Thoracic aorta (tissue), 2 donors: ENCODE results near the gene MYO5A. TPM values are rescaled to one million over a fixed set of nuclear protein-coding genes. Genes with fewer than 3 reads are reported as not detected.

Experiments
- ATAC-seq: fragments of 150-250 bp; one replicate; pipeline ENCODE4 v1.8.0; 2017; ENCODE audit warnings: low read depth; ENCODE audit not compliant: insufficient number of reproducible peaks, low FRiP score
- DNase-seq: peaks from one replicate; pipeline ENCODE4 v3.0.0-alpha.2; 2020; ENCODE audit warnings: low spot score
- H3K27ac ChIP-seq, 2 donors: fragments of 200-600 bp; sonication (generic); 1 replicate in 1 of 2; 2 replicates in 1 of 2; pipeline ENCODE4 v1.5.1; 2016; ENCODE audit warnings: mild to moderate bottlenecking in 2 of 2, moderate library complexity in 2 of 2
- H3K27me3 ChIP-seq: fragments of 200-600 bp; sonication (generic); replicated peaks from 2 replicates; pipeline ENCODE4 v1.6.0; 2016; ENCODE audit warnings: mild to moderate bottlenecking; ENCODE audit not compliant: insufficient read depth
- H3K36me3 ChIP-seq: fragments of 200-600 bp; sonication (generic); one replicate; pipeline ENCODE4 v1.5.1; 2016
- H3K4me1 ChIP-seq, 2 donors: fragments of 200-600 bp; sonication (generic); 1 replicate in 1 of 2; 2 replicates in 1 of 2; pipeline versions ENCODE4 v1.5.1 to v1.6.0; 2016; ENCODE audit warnings: low read depth in 2 of 2, mild to moderate bottlenecking in 1 of 2; ENCODE audit not compliant: control insufficient read depth in 1 of 2
- H3K4me3 ChIP-seq: fragments of 200-600 bp; sonication (generic); 2 replicates; pipeline ENCODE4 v1.5.1; 2016; ENCODE audit warnings: mild to moderate bottlenecking
- H3K9me3 ChIP-seq: fragments of 200-600 bp; sonication (generic); 2 replicates; pipeline ENCODE4 v1.5.1; 2016
- CTCF ChIP-seq: fragments of 200-600 bp; sonication (generic); IDR thresholded peaks from one replicate; pipeline ENCODE4 v1.5.1; 2019; ENCODE audit warnings: antibody characterized with exemption
- total RNA-seq, 2 donors: library from RNA; depleted of rRNA; stranded (reverse); fragments of >200 nt; gene quantifications; one replicate each; pipeline versions ENCODE4 v1.1.0 to v1.2.3, GENCODE V29; 2016

MYO5A gene
- total RNA-seq, 2 donors from 2014 or later, result 37.6 to 58.8 TPM

GRCh38 chr15:52466716-52467115, 62.0 kb downstream of the MYO5A start:
- no peaks in the 10 kb centered on the region for H3K27me3 ChIP-seq
- peaks cover 0 to 3% of the 10 kb centered on the region in 2 donors for H3K4me1 ChIP-seq
- no peaks in the 10 kb centered on the region for H3K36me3 ChIP-seq
- TF ChIP-seq CTCF, result no peak
- peaks cover 3% of the 10 kb centered on the region for H3K9me3 ChIP-seq
- DNase-seq (no peak), ATAC-seq (no peak)
- no peak overlapping the region for H3K4me3 ChIP-seq
- no peak overlapping the region for H3K27ac ChIP-seq

GRCh38 chr15:52466134-52466701, 62.5 kb downstream of the MYO5A start:
- ATAC-seq (no peak), DNase-seq (no peak)
- Histone ChIP-seq H3K27me3 (no peaks in the 10 kb centered on the region), H3K9me3 (peaks cover 3% of the 10 kb centered on the region), H3K4me3 (no peak overlapping the region), H3K4me1 (peaks cover 0 to 3% of the 10 kb centered on the region in 2 donors), H3K36me3 (no peaks in the 10 kb centered on the region), H3K27ac (no peak overlapping the region)
- no peak for TF ChIP-seq CTCF

GRCh38 chr15:52464478-52464877, 64.2 kb downstream of the MYO5A start:
- H3K4me1 ChIP-seq, result peaks cover 0 to 3% of the 10 kb centered on the region in 2 donors
- H3K27ac ChIP-seq, result no peak overlapping the region
- ATAC-seq (no peak), DNase-seq (no peak)
- H3K27me3 ChIP-seq, result no peaks in the 10 kb centered on the region
- peaks cover 3% of the 10 kb centered on the region for H3K9me3 ChIP-seq
- no peaks in the 10 kb centered on the region for H3K36me3 ChIP-seq
- TF ChIP-seq CTCF, result no peak
- H3K4me3 ChIP-seq, result no peak overlapping the region

- TF ChIP-seq CTCF, result no peak
- ATAC-seq (no peak), DNase-seq (no peak)
- peaks cover 0 to 3% of the 10 kb centered on the region in 2 donors for H3K4me1 ChIP-seq
- H3K27me3 ChIP-seq, result no peaks in the 10 kb centered on the region
- peaks cover 3% of the 10 kb centered on the region for H3K9me3 ChIP-seq
- no peaks in the 10 kb centered on the region for H3K36me3 ChIP-seq
- H3K4me3 ChIP-seq, result no peak overlapping the region
- H3K27ac ChIP-seq, result no peak overlapping the region
These were observed 64.6 kb downstream of the MYO5A start for GRCh38 chr15:52464040-52464439.

- Histone ChIP-seq H3K9me3 (peaks cover 3% of the 10 kb centered on the region), H3K27ac (no peak overlapping the region), H3K36me3 (no peaks in the 10 kb centered on the region), H3K4me1 (peaks cover 0 to 3% of the 10 kb centered on the region in 2 donors), H3K27me3 (no peaks in the 10 kb centered on the region), H3K4me3 (no peak overlapping the region)
- DNase-seq (no peak), ATAC-seq (no peak)
- TF ChIP-seq CTCF, result no peak
These were observed 65.0 kb downstream of the MYO5A start for GRCh38 chr15:52463638-52464037.
